Common myeloid progenitor, CD34-positive (primary cell): ENCODE measurements around the gene GNPTAB.

Experiments used
- CTCF ChIA-PET: fragments of 350-600 bp; sonication (Branson Sonifier 250); formaldehyde crosslinking; loops from one replicate; lab custom pipeline; 2021; ENCODE audit warnings: antibody characterized with exemption; lab: Charles Lee
- POLR2A ChIA-PET: fragments of 350-600 bp; sonication (Branson Sonifier 250); formaldehyde crosslinking; loops from one replicate; lab custom pipeline; 2021; ENCODE audit warnings: antibody characterized with exemption; lab: Charles Lee
- DNase-seq, 3 donors: peaks; one replicate each; pipeline versions ENCODE4 v3.0.0 to v3.0.0-alpha.2; 2013
- H3K27ac ChIP-seq, 2 experiments: 1 replicate in 1 of 2; 2 replicates in 1 of 2; pipeline ENCODE4 v1.7.0; 2013; ENCODE audit warnings: inconsistent platforms in 2 of 2, low read length in 2 of 2, mild to moderate bottlenecking in 2 of 2, low read depth in 1 of 2, moderate library complexity in 1 of 2; ENCODE audit not compliant: severe bottlenecking in 2 of 2, insufficient read depth in 1 of 2, poor library complexity in 1 of 2
- H3K27me3 ChIP-seq, 5 experiments: replicated peaks in 2 of 5; 1 replicate in 3 of 5; 2 replicates in 2 of 5; pipeline versions ENCODE4 v1.6.1 to v1.7.0; 2013; ENCODE audit warnings: low read length in 4 of 5, mild to moderate bottlenecking in 2 of 5, moderate library complexity in 2 of 5, inconsistent platforms in 1 of 5; ENCODE audit not compliant: insufficient read depth in 5 of 5, control insufficient read depth in 4 of 5
- H3K36me3 ChIP-seq, 4 experiments: 1 replicate in 2 of 4; 2 replicates in 2 of 4; pipeline versions ENCODE4 v1.6.1 to v1.7.0; 2013; ENCODE audit warnings: low read length in 3 of 4, control low read depth in 1 of 4, mild to moderate bottlenecking in 1 of 4; ENCODE audit not compliant: control insufficient read depth in 4 of 4, insufficient read depth in 4 of 4
- H3K4me1 ChIP-seq, 4 experiments: 1 replicate in 3 of 4; 2 replicates in 1 of 4; pipeline versions ENCODE4 v1.6.1 to v1.7.1; 2013; ENCODE audit warnings: low read length in 3 of 4, mild to moderate bottlenecking in 3 of 4, control low read depth in 1 of 4, inconsistent platforms in 1 of 4, moderate library complexity in 1 of 4; ENCODE audit not compliant: control insufficient read depth in 4 of 4, insufficient read depth in 4 of 4; ENCODE audit errors: control extremely low read depth in 1 of 4
- H3K4me3 ChIP-seq, 7 experiments: 1 replicate in 4 of 7; 2 replicates in 3 of 7; pipeline versions ENCODE4 v1.5.1 to v1.7.0; 2013; ENCODE audit warnings: mild to moderate bottlenecking in 7 of 7, low read length in 6 of 7, moderate library complexity in 6 of 7, inconsistent platforms in 2 of 7, low read depth in 2 of 7, control low read depth in 1 of 7; ENCODE audit not compliant: insufficient read depth in 4 of 7, control insufficient read depth in 1 of 7; ENCODE audit errors: extremely low read depth in 1 of 7
- H3K9me3 ChIP-seq, 5 experiments: 1 replicate in 4 of 5; 2 replicates in 1 of 5; pipeline versions ENCODE4 v1.6.1 to v1.7.1; 2013; ENCODE audit warnings: low read length in 4 of 5, mild to moderate bottlenecking in 2 of 5, inconsistent platforms in 1 of 5, low read depth in 1 of 5, moderate library complexity in 1 of 5; ENCODE audit not compliant: control insufficient read depth in 4 of 5, insufficient read depth in 2 of 5; ENCODE audit errors: control extremely low read depth in 1 of 5
- WGBS: methylation state at CpG from one replicate; pipeline ENCODE4 v1.1.5; 2013; ENCODE audit not compliant: insufficient coverage; 5-methylcytosine and 5-hydroxymethylcytosine counted together

The GNPTAB gene

GRCh38 chr12:101854747-101855146 lies 24.0 kb upstream of the GNPTAB start:
- no peaks in the 10 kb centered on the region for H3K9me3 ChIP-seq
- CTCF ChIA-PET = interaction anchor here (0.6 to 4.0 kb wide), 12 partner anchors 10 to 182 kb away, joined by 3 to 18 read pairs (median 3); partner anchors contain the start of gene DRAM1
- peak overlapping the region; percentile 6 to 81 for H3K27ac ChIP-seq
- peak overlapping the region in 1 of 7 experiments; percentile 23 for H3K4me3 ChIP-seq
- peaks cover 16 to 46% (median 39%) of the 10 kb centered on the region in 4 experiments for H3K4me1 ChIP-seq
- 63% methylated on average over 1 of the region's 1 CpG for WGBS
- H3K27me3 ChIP-seq = no peaks in the 10 kb centered on the region
- peak in 2 of 3 donors; percentile 60 to 73 for DNase-seq
- no peaks in the 10 kb centered on the region for H3K36me3 ChIP-seq
- POLR2A ChIA-PET = interaction anchor here (1.4 kb wide), 1 partner anchor 25 kb away, joined by 6 read pairs; the partner anchor contains the start of gene GNPTAB

GRCh38 chr12:101852998-101853397 lies 22.2 kb upstream of the GNPTAB start:
- Histone ChIP-seq H3K36me3 (no peaks in the 10 kb centered on the region), H3K9me3 (no peaks in the 10 kb centered on the region), H3K4me1 (peaks cover 16 to 46% (median 38%) of the 10 kb centered on the region in 4 experiments), H3K4me3 (no peak overlapping the region), H3K27me3 (no peaks in the 10 kb centered on the region), H3K27ac (no peak overlapping the region)
- CTCF ChIA-PET = interaction anchor here (0.6 to 1.9 kb wide), 2 partner anchors 13 to 14 kb away, joined by 3 to 10 read pairs; no protein-coding TSS in a partner anchor
- no peak for DNase-seq
- POLR2A ChIA-PET = interaction anchor here (0.6 kb wide), 1 partner anchor 66 kb away, joined by 3 read pairs; no protein-coding TSS in a partner anchor

- Histone ChIP-seq H3K27ac (no peak overlapping the region), H3K36me3 (no peaks in the 10 kb centered on the region), H3K4me3 (no peak overlapping the region), H3K27me3 (no peaks in the 10 kb centered on the region), H3K9me3 (no peaks in the 10 kb centered on the region), H3K4me1 (peaks cover 9 to 20% (median 13%) of the 10 kb centered on the region in 4 experiments)
- ChIA-PET POLR2A (no interaction called here), CTCF (interaction anchor here (1.0 kb wide), 1 partner anchor 12 kb away, joined by 3 read pairs; no protein-coding TSS in a partner anchor)
- DNase-seq = peak in 1 of 3 donors; percentile 17
- no CpG with 5 or more reads among the region's 1 CpG for WGBS
These were observed 19.4 kb upstream of the GNPTAB start for GRCh38 chr12:101850199-101850598.

GRCh38 chr12:101847325-101847724 lies 16.6 kb upstream of the GNPTAB start:
- H3K4me3 ChIP-seq = no peak overlapping the region
- CTCF ChIA-PET = no interaction called here
- no peak overlapping the region for H3K27ac ChIP-seq
- H3K9me3 ChIP-seq = no peaks in the 10 kb centered on the region
- no peak for DNase-seq
- H3K36me3 ChIP-seq = no peaks in the 10 kb centered on the region
- no peaks in the 10 kb centered on the region for H3K27me3 ChIP-seq
- WGBS = 91% methylated on average over 5 of the region's 5 CpGs
- POLR2A ChIA-PET = no interaction called here
- H3K4me1 ChIP-seq = peaks cover 0 to 7% (median 1%) of the 10 kb centered on the region in 4 experiments

GRCh38 chr12:101845137-101845711 lies 14.5 kb upstream of the GNPTAB start:
- CTCF ChIA-PET = interaction anchor here (0.7 to 2.2 kb wide), 3 partner anchors 10 to 22 kb away, joined by 3 to 6 read pairs (median 3); no protein-coding TSS in a partner anchor
- H3K36me3 ChIP-seq = no peaks in the 10 kb centered on the region
- no peaks in the 10 kb centered on the region for H3K27me3 ChIP-seq
- WGBS = 92% methylated on average over 4 of the region's 5 CpGs
- POLR2A ChIA-PET = no interaction called here
- no peaks in the 10 kb centered on the region for H3K4me1 ChIP-seq
- no peak overlapping the region for H3K4me3 ChIP-seq
- H3K27ac ChIP-seq = no peak overlapping the region
- no peaks in the 10 kb centered on the region for H3K9me3 ChIP-seq
- no peak for DNase-seq

GRCh38 chr12:101841069-101841468 lies 10.3 kb upstream of the GNPTAB start:
- CTCF ChIA-PET = interaction anchor here (1.3 to 7.1 kb wide), 9 partner anchors 11 to 78 kb away, joined by 4 to 79 read pairs (median 12); partner anchors contain the start of gene GNPTAB
- no peaks in the 10 kb centered on the region for H3K9me3 ChIP-seq
- POLR2A ChIA-PET = interaction anchor here (1.2 kb wide), 1 partner anchor 10 kb away, joined by 3 read pairs; the partner anchor contains the start of gene GNPTAB
- H3K27ac ChIP-seq = no peak overlapping the region
- H3K36me3 ChIP-seq = no peaks in the 10 kb centered on the region
- WGBS = 100% methylated on average over 1 of the region's 4 CpGs
- no peak for DNase-seq
- H3K4me3 ChIP-seq = no peak overlapping the region
- H3K27me3 ChIP-seq = no peaks in the 10 kb centered on the region
- peaks cover 4 to 17% (median 8%) of the 10 kb centered on the region in 4 experiments for H3K4me1 ChIP-seq
